Occipital lobe (tissue), 2 donors: Measurements from ENCODE around the gene HMCN2. TPM values are rescaled to one million over a fixed set of nuclear protein-coding genes. Genes with fewer than 3 reads are reported as not detected.

Source experiments
- DNase-seq: peaks from one replicate; lab custom pipeline; 2025; lab: John Stamatoyannopoulos, UW
- total RNA-seq: library from RNA; depleted of rRNA; stranded (reverse); fragments of >200 nt; gene quantifications from one replicate; pipeline ENCODE4 v1.2.3, GENCODE V29; 2014

HMCN2 gene
- total RNA-seq, 1 donor from 2014 or later: not detected

DNA sequence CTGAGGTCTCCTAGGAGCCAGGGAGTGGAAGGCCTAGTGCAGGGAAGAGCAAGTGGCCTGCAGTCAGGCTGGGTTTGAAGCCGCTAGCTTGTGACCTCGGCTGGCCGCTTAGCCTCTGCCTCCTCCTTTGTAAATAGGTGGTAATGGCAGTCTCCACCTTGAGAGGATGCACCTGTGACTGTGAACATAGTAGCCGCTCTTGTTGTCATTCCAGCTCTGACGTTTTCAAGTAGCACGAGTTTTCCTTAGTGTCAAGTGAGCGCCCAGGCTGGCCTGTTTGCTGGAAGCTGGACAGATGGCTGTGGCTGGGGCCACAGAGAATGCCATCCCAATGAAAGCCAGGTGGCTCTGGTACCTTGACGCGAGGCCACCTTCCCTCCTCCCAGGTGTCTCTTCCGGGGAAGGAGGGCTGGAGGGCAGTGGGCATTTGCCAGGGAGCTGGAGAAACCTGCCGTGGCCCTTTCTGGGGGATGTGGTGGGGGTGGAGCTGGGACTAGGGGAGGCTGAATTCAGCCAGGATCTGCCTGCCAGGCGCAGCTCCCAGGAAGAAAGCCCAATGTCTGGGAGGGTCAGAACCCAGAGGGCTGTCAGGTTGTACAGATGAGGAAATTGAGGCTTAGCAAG is 181.7 kb downstream of the HMCN2 start:
- no peak for DNase-seq

DNA sequence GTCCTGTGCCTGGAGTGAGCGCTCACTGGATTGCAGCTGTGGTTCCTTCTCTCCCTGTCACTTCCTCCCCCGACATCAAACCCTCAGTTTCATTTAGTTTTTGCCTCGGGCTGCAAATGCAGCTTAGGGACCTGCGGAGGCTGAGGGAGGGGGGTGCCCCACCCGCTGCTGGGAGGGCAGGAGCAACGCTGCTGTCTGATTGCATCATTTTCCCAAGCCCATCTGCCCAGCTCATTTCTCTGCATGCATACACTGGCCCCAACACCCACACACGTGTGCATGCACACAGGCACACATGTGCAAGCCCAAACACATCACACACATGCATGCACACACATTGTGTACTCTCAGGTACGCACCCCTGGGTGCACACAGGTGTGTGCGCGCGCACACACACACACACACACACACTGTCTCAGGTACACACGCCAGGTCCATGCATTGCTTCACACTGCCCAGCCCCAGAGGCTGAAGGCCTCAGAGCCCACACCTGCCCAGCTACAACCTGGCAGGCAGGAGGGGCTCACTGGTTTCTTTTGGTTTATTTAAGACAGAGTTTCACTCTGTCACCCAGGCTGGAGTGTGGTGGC is 182.6 kb downstream of the HMCN2 start:
- DNase-seq: no peak

DNA sequence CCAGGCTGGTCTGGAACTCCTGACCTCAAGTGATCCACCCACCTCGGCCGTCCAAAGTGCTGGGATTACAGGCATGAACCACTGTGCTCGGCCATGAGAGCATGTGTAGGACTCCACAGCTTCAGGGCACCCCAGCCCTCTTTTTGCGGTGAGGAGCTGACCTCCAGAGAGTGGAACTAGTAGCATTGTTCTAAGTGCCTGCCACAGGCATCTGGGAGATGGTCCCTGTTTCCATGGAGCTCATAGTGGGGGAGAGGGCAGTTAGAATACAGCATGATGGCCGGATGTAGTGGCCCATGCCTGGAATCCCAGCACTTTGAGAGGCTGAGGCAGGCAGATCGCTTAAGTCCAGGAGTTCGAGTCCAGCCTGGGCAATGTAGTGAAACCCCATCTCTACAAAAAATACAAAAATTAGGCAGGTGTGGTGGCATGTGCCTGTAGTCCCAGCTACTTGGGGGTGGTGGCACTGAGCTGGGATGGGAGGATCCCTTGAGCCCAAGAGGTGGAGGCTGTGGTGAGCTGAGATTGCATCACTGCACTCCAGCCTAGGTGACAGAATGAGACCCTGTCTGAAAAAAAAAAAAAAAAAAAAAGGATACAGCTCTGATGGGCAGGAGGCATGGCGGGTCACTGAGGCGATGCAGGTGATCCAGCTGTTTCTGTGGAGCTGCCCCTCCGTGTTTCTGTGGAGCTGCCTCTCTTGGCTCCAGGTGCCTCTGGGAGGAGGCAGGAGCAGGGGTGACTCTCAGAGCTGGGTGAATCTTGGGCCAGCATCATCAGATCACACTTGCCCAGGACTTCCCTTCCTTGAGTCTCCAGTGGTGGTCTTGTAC is 183.4 kb downstream of the HMCN2 start:
- DNase-seq: no peak

- no peak for DNase-seq
Observed at GRCh38 chr9:130450344-130451003, 184.9 kb downstream of the HMCN2 start.

GRCh38 chr9:130451004-130451390 is 185.4 kb downstream of the HMCN2 start:
- no peak for DNase-seq

DNA sequence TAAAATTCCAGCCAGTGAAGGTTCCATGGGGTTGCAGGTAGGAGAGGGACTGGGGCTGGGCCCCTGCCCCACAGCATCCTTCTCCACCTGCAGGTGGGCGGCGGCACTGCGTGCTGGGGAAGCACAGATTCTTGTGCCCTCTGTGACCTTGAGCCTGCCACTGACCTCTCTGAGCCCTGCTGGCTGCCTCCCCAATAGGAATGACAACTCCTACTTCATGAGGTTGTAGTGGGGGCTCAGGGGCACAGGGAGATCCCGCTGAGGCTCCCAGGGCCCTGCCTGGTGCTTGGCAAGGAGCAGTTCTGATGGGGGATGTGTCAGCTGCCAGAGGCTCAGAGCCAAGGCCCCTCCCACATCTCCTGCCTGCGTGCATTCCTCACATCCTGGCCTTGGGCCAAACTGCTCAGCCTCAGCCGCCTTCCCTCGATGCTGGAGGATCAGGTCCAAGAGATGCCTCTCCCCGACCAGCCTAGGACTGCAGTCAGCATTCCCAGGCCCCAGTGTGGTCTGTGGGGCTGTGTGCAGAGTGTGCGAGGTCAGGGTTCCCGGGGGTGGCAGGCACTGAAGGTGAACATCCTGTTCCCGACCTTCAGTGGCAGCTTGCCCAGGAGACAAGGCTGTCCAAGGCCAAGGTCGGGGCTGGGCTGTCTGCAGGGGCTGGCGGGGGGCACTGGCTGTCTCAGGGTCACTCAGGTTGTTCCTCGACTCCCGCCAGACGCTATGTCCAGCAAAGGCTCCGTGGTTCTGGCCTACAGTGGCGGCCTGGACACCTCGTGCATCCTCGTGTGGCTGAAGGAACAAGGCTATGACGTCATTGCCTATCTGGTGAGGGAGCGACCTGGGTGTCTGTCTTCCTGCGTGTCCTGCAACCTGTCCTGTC is 186.2 kb downstream of the HMCN2 start:
- DNase-seq: peak; percentile 59

DNA sequence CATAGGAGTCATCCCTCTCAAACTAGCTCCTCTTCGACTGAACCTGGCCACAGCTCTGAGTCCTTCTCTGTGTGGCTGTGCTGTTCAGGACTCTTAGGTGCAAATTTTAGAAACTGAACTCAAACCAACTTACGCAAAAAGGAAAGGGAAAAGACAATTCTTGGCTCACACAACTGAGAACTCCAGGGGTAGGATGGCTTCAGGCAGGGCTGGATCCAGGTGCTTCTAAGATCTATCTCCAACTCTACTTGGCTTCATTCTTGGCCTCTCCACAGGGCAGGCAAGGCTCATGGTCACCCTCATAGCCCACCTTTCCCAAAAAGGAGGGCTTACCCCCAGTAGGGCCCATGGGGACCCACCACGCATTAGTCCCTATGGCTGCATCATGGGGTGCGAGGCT is 187.3 kb downstream of the HMCN2 start:
- DNase-seq: no peak

- no peak for DNase-seq
Observed at GRCh38 chr9:130453487-130453886, 187.9 kb downstream of the HMCN2 start.

DNA sequence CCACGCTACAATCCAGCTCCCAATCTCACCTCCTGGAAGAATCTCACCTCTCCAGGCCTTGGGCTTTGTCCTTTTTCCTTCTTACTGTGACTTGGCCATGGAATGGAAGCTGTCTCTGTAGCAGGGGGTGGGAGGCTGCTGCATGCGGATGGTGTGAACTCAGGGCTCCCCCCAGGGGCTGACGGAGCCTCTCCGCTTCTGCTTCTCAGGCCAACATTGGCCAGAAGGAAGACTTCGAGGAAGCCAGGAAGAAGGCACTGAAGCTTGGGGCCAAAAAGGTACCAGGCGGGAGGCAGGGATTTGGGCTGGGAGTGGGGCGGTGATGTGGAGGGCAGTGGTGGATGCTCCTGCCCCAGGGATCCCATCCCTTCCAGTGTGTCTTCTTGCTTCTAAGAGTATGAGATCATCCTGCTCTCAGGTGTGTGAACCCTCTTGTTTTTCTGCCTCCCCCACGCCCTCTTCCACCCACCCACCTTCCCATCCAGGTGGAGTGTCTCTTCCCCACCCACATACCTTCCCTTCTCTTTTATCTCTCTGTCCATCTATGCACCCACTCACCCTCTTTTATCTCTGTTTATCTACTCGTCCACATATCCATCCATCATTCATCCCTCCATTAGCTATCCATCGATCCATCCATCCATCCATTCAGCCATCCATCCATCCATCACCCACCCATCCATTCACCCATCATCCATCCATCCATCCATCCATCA is 188.7 kb downstream of the HMCN2 start:
- DNase-seq: no peak

GRCh38 chr9:130454812-130455325 is 189.3 kb downstream of the HMCN2 start:
- DNase-seq: no peak

- no peak for DNase-seq
Observed at GRCh38 chr9:130458027-130458803, 192.7 kb downstream of the HMCN2 start.

DNA sequence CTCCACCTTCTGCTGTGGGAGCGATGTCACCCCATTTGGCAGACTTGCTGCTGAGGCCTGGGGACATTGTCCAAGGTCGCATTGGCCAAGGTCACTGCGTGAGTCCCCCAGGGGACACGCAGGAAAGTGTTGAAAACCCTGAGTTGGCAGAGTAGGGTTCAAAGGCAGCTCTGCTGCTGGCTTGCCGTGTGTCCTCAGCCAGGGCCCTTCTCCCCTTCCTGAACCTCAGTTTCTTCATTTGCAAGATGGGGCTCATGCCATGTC is 193.2 kb downstream of the HMCN2 start:
- no peak for DNase-seq

DNA sequence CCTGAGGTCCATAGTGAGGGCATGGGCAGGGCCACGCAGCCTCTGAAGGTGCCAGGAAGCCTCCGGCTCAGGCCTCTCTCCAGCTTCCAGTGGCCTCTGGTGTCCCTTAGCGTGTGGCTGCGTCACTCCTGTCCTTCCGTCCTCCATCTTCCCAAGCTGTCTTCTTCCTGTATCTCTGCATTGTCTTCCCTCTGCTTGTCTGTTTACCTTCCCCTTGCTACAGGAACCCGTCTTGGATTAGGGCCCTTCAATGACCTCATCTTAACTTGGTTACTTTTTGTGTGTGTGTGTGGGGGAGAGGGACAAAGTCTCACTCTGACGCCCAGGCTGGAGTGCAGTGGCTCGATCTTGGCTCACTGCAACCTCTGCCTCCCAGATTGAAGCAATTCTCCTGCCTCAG is 193.6 kb downstream of the HMCN2 start:
- no peak for DNase-seq

- DNase-seq: no peak
Observed at GRCh38 chr9:130459941-130460669, 194.5 kb downstream of the HMCN2 start.

- DNase-seq: no peak
Observed at GRCh38 chr9:130461218-130461630, 195.7 kb downstream of the HMCN2 start.

DNA sequence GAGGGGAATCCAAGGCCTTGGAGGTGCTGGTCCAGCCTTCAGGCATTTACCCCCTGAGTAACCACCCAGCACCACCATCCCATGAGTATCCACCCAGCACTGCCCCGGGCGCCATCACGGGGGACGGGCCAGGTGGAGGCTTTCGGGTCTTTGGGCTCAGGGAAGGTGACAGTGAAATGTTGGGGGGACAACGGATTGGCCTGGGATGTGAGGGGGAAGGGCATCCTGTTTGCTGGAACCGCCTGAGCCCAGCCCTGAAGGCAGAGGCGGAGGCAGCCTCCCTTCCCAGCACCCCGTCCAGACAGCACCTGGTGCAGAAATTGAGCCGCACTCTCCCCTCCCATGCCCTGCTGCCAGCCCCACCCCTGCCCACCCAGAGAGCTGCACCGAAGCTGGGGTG is 196.2 kb downstream of the HMCN2 start:
- DNase-seq: no peak

DNA sequence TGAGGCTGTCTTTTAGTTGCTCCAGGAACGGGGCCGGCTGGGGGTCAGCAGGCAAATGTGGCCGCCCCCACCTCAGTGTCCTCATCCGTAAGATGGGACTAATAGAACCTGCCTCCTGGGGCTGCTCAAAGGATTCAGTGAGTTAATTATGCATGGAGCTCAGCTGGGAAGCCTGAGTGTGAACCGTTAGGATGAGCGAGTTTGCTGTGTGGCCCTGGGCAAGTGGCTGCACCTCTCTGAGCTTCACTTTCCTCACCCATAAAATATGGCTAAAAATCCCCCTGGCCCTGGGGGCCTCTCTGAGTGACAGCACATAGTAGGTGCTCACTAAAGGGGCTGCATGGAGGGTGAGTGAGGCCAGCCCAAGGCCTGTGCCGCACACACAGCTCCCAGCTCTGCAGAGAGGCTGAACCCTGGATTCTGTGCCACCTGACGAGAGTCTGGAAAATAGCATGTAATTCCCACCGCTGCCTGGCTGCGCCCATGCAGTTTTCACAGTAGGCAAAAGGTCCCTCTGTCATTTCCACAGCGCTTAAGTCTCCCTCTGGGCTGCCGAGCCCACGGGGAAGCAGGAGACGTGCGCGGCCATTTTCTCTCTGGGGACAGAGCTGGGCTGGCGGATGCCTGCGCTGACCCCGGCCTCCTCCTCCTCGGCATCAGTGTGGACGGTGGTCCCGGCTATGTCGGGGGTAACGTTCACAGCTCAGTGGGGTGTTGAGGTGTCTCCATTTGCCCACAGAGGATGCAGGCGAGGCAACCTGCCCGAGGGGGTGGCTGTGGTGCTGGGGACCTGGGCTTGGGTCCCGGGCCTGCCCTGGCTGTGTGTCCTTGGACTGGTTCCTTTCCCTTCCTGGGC is 197.4 kb downstream of the HMCN2 start:
- DNase-seq: no peak
